HG03097 (cell line): ENCODE measurements around the gene TUBB6.

ENCODE experiments used
- ATAC-seq: cut with Tn5 transposase; IDR thresholded peaks from one replicate; pipeline ENCODE4 v1.9.1; 2021; ENCODE audit not compliant: unreplicated experiment, low FRiP score

Gene TUBB6

DNA sequence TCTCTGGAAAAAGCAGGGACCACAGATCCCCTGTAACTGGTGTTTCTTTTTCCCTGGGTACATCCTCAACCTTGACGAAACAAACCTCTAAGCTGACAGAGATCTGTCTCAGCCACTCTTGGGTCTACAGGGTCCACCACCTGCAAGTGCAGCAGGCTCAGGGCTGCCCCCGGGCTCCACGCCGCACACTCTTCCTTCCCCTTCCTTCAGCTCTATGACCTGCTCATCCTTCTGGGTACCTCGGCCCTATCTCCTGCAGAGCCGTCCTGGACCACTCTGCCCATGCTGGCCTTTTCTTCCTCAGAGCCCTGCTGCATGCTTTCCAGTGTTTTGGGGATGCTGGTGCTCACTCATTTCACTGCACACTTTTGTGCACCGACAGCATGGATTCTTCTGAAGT lies 27.5 kb downstream of the TUBB6 start:
- ATAC-seq, result no peak

DNA sequence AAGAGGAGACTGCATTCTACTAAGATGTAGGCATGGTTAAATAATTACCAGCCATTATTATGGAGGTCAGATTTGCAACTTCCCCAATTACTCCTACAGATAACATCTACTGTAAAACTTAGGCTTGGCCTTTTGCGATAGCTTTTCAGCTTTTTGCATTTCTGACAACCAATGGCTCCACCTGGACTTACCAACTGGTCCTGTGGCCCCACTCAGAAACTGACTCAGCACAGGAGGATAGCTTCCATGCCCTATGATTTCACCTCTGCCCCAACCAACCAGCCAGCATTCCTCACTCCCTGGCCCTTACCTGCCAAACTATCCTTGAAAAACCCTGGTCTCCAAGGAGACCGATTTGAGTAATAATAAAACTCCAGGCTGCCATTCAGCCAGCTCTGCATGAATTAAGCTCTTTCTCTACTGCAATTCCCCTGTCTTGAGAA lies 28.2 kb downstream of the TUBB6 start:
- ATAC-seq, result no peak

DNA sequence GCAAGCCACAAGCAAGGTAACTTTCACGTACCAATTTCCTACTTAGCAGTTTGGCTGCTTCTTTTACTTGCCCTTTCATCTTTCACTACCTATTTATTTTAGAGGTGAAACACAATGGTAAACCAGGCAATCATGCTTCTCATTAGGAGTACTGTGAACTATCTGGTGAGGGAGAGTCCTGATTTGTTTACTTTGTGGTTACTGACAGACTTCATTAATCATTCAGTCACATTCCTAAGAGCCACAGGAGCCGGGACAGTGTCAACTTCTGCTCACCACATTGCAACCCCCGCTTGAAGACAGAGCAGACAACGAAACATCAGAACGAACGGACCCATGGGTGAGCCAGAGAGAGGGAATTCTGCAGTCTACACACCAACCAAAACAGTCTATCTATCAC lies 28.8 kb downstream of the TUBB6 start:
- ATAC-seq, result no peak

DNA sequence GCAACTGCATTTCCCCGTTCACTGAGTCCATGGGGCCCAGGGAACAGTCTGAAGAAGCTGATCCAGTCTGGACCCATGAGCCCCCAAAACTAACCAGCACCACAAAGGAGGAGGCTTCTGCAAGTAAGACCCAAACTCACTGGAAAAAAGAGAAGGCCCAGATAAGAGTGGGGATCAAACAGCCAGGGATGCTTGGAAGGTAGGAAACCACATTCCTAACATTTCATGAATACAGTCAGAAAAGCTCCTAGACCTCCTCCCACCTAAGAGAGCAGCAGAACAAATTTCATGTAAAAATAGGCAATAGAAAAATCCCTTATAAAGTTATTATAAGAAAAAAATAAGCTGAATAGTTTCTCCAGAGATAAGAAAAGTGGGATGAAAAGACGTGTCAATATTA lies 30.3 kb downstream of the TUBB6 start:
- no peak for ATAC-seq

DNA sequence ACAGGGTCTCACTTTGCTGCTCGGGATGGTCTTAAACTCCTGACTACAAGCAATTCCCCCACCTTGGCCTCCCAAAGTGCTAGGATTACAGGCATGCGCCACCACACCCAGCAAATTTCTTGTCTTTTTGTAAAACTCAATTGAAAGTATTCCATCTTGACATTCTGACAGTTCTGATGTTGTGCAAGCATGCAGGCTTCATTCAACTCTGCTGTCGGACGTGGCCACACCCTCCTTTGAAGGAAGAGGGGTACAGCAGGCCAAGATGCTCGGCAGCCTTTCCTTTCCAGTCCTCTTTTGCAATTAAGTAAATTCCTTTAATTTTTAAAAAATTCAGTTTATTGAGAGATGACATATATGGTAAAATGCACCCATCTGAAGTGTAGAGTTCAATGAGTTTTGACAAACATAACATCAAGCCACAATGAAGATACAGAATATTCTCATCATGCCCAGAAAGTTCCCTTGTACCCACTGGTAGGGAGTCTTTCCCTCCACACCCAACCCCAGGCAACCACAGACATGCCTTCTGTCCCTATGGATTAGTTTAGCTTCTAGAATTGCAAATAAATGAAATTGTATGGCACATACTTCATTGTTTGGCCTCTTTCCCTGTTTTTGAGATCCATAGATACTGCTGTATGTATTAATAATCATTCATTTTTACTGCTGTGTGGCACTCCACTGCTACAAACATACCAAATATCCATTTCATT lies 33.1 kb downstream of the TUBB6 start:
- no peak for ATAC-seq

DNA sequence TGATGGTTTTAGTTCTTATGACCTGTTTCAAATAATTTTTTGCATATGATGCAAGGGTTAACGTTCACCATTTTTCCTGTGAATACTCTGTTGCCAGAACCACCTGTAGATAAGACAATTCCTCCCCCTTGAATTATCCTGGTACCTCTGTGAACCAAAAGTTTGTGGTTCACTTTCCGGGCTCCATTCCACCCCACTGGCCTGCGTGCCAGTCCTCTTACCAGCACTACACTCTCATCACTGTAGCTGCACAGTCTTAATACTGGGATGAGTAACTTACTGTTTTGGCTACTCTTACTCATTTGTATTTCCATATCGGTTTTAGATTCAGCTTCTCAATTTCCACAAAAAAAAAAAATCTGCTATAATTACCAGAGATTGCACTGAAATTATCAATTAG lies 34.6 kb downstream of the TUBB6 start:
- ATAC-seq, result no peak

DNA sequence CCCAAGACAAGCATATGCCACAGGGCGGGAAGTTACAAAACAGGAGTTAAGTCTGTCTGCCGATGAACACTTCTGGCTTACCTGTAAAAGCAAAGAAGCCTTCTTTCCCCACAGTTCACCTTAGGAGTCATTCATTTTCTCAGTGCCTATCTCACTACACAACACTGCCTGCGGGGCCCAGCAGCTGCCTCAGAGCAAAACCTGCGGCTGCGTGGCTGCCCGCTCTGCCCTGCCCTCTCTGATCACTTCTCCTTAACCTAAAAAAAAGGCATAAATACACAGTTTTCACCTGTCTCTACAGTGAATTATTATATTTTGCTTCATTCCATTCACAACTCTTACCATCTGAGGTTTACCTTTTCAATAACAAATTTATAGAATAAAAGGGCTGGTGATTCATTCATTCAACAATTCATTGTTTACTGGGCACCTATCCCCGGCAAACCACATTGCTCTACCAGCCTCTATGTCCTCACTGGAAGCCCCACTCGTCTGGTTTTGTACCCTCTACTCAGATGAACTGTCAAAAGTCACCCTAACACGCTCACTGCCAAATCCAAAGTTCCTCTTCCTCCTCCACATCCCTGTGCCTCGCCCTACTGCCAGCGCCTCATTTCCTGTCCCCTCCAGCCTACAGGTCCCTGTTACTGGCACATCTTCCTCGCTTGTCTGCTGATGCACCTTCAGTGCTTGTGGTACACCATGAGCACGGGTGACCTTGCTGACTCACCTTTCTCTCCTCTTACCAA lies 37.6 kb downstream of the TUBB6 start:
- no peak for ATAC-seq

DNA sequence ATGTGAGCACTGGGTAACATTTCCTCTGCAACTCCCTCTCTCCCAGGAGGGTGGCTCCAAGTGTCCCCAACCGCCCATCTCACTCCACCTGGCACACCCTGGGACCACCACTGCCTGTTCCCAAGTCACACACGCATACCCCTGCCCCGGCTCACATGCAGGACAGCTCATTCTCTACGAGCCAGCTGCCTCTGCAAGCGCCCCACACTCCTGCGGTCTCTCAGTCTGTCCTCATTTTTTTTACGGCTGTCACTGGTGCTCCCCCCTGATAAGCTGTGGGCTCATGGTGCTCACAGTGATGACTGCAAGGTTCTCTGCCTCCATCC lies 38.2 kb downstream of the TUBB6 start:
- no peak for ATAC-seq

DNA sequence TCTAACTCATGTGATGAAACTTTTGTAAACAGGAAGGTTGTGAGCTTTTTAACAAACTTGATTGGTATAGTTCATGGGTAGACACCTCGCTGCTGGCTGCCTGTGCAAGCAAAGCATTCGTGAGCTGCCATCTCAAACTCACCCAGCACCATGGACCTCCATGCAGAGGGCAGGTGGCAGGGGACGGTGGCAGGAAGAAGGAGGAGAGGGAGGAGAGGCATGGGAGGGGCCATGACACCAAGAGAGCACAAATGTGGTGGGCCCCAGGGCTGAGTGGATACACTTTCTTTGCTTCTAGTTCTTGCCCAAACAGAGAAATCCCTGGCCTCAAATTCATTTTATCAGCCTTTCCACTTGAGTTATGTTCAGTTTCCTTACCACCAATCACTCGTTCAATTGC lies 39.9 kb downstream of the TUBB6 start:
- no peak for ATAC-seq

DNA sequence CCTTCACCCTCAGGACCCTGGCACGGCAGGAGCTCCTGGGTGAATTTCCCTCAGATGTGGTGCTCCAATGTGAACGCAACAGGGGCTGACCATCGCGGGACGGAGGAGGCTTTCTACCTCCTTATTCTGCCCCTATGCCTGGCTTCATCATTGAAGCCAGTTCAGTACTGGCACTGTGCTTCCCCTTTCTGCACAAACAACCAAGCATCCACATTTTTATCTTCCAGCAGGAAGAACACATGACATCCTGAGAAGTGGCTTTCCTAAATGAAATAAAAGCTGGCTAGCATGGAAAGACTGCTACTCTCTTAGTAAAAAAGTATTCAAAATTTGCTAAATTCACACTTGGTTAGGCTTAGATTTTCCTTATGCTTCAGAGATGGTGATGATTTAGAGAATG lies 44.1 kb downstream of the TUBB6 start:
- no peak for ATAC-seq

DNA sequence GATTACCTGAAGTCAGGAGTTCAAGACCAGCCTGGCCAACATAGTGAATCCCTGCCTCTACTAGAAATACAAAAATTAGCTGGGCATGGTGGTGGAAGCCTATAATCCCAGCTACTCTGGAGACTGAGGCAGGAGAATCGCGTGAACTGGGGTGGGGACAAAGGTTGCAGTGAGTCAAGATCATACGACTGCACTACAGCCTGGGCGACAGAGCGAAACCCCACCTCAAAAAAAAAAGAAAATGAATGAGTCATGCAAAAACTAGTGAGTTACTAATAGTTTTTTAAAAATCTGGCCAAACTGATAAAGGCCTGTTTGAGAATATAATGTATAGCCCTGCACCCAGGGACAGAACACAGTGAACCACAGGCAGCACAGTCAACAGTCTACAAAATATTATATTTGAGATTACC lies 51.5 kb downstream of the TUBB6 start:
- no peak for ATAC-seq

DNA sequence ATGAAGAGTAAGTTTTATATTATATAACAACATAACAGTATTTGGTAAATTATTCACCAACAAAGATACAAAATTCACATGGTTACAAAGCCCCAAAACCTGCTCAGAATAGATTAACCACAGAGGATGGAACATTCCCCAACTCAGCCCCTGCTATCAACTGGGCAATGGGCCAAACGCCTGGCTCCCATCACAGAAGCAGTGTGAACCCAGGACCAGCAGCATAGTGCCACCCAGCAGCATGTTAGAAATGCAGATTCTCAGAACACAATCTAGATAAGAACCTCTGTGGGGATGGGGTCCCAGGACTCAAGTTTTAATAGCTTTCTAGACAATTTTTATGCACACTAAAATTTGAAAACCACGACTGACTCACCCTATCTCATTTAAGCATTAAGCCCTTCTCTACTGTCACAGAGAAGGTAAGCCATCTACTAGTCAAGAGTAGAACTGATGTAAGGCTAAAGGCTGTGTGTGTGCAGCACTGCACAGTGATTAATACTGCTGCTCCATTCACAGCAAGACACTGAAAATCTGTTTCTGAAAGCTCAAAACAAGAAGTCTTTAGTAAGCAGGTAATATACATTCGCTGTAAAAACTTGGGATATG lies 53.8 kb downstream of the TUBB6 start:
- no peak for ATAC-seq

DNA sequence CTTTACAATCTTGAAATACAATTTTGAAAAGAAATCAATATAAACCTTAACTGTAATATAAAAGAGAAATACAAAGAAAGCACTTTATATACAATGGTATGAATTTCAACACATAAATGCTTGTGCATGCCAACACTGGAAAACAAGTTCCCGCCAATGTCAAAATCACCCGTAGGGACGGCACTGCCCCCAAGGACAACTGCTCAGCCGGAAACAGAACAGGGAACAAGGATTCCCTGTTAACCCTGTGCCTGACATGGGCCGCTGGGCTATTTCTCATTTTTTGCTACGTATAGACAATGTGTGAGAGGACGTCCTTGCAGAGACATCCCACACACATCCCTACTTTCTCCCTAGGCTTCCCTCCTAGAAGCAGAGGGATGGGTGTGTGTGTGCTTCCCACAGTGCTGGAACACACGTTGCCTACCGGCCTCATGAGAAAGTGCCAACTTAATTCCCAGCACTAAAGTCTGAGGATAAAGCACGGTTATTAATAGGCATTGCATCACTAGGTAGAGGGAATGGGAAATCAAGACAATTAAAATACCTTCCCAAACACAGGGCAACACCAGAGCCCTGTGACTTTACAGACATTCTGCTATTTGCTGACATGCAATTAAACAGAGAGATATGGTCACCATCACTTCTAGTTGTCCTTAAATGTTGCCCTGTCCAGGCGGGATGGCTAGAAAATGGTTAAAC lies 54.6 kb downstream of the TUBB6 start:
- no peak for ATAC-seq

DNA sequence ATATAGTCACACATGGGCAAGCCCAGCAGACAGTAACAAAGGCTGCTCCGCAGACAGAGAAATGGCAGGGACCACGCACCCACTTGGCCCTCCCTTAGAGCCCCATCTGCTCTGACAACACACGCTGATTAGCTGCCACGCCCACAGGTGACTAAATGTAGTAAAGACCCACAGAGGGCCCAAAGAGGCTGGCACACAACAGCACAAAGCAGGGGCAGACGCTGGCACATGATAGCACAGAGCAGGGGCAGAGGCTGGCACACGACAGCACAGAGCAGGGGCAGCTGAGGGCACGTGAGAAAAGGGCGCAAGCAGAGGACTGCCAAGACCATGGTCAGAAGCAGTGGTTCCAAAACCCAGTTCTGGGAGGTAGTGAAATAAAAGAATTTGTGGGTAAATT lies 58.3 kb downstream of the TUBB6 start:
- ATAC-seq, result no peak

DNA sequence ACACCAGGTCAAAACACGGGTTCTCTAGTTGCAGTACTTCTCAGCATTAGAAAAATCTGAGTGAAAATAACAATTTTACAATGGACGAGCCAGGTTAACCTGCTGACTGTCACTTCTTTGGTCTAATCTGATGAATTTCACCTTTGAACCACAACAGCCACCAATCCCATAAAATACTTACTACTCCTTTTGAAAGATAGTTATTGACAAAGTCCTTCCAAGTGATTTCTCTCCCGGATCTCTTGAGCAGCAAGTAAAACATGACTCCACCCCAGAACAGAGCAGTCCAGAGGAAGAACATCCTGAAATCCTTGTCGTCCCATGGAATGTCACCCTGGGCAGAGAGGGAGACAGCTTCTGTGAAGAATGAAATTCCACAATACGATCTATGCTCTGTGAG lies 58.7 kb downstream of the TUBB6 start:
- ATAC-seq, result no peak

DNA sequence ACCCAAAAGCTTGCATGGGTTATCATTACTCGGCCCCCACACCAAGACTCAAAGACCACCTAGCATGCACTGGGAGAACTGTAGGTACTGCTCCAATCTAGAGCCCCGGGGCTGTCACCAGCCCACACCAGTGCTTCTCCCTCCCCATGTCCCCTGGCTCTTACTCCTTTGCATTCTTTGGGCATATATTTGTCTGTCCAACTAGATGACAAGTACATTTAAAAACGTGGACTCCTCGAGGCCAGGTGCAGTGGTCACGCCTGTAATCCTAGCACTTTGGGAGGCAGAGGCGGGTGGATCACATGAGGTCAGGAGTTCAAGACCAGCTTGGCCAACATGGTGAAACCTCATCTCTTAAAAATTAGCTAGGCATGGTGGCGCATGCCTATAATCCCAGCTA lies 61.2 kb downstream of the TUBB6 start:
- no peak for ATAC-seq

DNA sequence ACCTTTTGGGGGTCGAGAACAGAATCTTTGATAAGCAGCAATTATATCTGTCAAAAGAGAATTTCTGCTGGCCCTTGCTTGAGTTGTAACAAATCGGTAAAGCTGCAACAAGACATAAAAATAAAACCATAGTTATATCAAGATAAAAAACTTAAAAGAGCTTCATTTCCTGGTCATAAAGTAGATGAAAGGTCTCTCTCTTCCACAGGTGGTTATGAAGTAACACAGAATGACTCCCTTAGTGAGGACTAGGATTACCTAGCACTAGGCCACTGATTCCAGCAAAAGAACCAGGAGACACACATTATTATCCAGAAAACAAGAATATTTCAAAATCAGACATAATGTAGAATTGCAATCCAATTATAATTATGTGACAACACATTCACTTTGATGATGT lies 63.5 kb downstream of the TUBB6 start:
- ATAC-seq, result no peak

DNA sequence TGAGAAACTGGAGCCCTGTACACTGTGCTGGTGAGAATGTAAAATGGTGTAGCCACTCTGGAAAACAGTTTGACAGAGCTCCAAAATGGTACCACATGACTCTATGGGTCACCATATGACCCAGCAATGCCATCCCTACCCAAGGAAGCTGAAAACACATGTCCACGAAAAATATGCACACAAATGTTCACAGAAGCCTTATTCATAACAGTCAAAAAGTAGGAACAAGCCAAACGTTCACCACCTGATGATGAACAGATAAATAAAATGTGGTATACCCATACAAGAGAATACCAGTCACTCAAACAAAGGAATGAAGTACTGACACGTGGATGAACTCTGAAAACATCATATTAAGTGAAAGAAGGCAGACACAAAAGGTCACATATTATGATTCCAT lies 64.4 kb downstream of the TUBB6 start:
- ATAC-seq, result no peak

DNA sequence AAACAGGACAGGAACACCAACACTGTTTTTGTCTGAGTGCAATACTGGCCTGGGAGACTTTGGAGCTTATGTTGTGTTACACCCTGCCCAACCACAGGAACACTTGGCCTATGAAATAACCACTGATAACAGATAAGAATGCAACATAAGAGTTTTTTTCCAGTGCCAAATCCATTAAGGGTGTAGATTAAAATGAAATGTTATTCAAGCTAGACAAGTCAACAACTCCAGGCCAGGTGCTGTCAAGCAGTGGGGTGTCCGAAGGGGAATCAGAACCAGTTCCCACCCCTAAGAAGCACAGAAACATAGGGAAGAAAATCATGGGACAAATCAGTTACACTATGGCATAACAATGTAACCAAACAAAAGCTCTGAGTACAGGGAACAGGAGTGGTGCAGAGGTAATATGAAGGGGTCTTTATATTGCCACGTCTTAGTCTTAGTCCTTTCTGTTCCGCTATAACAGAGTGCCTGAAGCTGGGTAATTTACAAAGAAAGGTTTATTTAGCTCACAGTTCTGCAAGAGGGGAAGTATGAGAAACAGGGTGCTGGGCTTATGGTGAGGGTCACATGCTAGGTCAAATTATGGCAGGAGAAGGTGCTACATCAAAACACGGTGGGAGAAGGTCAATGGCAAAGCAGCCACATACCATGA lies 65.2 kb downstream of the TUBB6 start:
- no peak for ATAC-seq

DNA sequence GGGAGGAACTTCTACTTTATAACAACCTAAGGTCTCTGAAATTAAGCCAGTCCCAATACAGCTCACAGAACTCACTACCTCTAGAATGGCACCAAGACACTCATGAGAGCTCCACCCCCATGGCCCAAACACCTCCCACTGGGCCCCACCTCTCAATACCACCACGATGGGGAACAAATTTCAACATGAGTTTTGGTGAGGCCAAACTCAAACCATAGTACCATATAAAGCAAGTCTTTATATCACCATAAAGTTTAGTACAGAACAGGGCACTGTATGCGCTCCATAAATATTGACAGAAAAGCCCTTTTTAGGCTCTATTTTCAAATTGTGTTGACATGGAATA lies 65.7 kb downstream of the TUBB6 start:
- ATAC-seq, result no peak

DNA sequence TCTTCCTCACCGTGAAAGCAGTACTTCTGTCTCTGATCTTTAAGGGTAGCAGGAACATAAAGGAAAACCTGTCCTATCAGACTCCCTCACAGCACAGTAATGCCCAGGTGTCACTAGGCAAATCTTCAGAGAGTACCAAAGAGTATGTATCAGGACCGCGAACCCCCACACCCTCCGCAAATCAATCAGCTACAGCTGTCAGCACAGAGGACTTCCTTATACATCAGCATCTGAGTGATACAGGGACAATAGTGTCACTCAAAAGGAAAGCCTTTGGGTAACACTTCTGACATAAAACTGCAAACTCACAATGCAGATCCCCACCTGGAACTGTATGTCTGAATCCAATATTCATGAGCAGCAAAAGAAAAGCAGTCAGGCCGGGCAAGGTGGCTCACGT lies 66.4 kb downstream of the TUBB6 start:
- no peak for ATAC-seq
